IMR-90 (cell line): ENCODE results near the gene FXYD6.

Source experiments
- BHLHE40 ChIP-seq: fragments of 150-350 bp; IDR thresholded peaks from 2 replicates; pipeline ENCODE4 v1.6.1; 2016; ENCODE audit warnings: mild to moderate bottlenecking, low read depth, low read length
- CEBPB ChIP-seq: IDR thresholded peaks from 2 replicates; pipeline ENCODE4 v1.6.1; 2012; ENCODE audit warnings: low read depth, low read length, improper control_type of control experiment
- CHD1 ChIP-seq: IDR thresholded peaks from 2 replicates; pipeline ENCODE4 v1.6.1; 2012; ENCODE audit warnings: low read depth, low read length, improper control_type of control experiment
- CTCF ChIP-seq: conservative IDR thresholded peaks from 2 replicates; pipeline ENCODE4 v1.5.1; 2012; ENCODE audit warnings: mild to moderate bottlenecking, low read depth, low read length, improper control_type of control experiment
- ELK1 ChIP-seq: fragments of 150-350 bp; IDR thresholded peaks from 2 replicates; pipeline ENCODE4 v1.6.1; 2016; ENCODE audit warnings: low read depth, mild to moderate bottlenecking, low read length, moderate library complexity, borderline replicate concordance
- MAZ ChIP-seq: IDR thresholded peaks from 2 replicates; pipeline ENCODE4 v1.6.1; 2012; ENCODE audit warnings: low read depth, mild to moderate bottlenecking, low read length, improper control_type of control experiment, moderate library complexity, borderline replicate concordance
- NFE2L2 ChIP-seq: fragments of 150-350 bp; IDR thresholded peaks from 2 replicates; pipeline ENCODE4 v1.6.1; 2016; ENCODE audit warnings: low read depth, mild to moderate bottlenecking, low read length
- POLR2A ChIP-seq: IDR thresholded peaks from 2 replicates; pipeline ENCODE4 v1.6.1; 2012; ENCODE audit warnings: mild to moderate bottlenecking, low read depth, low read length
- RAD21 ChIP-seq: IDR thresholded peaks from 2 replicates; pipeline ENCODE4 v1.6.1; 2012; ENCODE audit warnings: low read length, improper control_type of control experiment
- RFX5 ChIP-seq: IDR thresholded peaks from 2 replicates; pipeline ENCODE4 v1.8.0; 2012; ENCODE audit warnings: low read depth, mild to moderate bottlenecking, low read length, moderate library complexity
- SMC3 ChIP-seq: fragments of 150-350 bp; IDR thresholded peaks from 2 replicates; pipeline ENCODE4 v1.6.1; 2016; ENCODE audit warnings: low read depth, mild to moderate bottlenecking, antibody characterized with exemption, low read length, moderate library complexity
- USF2 ChIP-seq: fragments of 150-350 bp; IDR thresholded peaks from 2 replicates; pipeline ENCODE4 v1.6.1; 2017; ENCODE audit warnings: mild to moderate bottlenecking, antibody characterized with exemption, low read length, low read depth

- TF ChIP-seq CTCF, result no peak
- TF ChIP-seq RAD21, result no peak
- no peak for TF ChIP-seq POLR2A
- no peak for TF ChIP-seq USF2
- TF ChIP-seq NFE2L2, result no peak
- no peak for TF ChIP-seq BHLHE40
- TF ChIP-seq CHD1, result no peak
- no peak for TF ChIP-seq SMC3
- no peak for TF ChIP-seq ELK1
- TF ChIP-seq CEBPB, result no peak
- TF ChIP-seq RFX5, result no peak
- TF ChIP-seq MAZ, result no peak
Observed at GRCh38 chr11:117832511-117832910, 43.9 kb downstream of the FXYD6 start.
